Right atrium auricular region (tissue), 2 donors: ENCODE measurements around the gene NCAPG2. TPM values are rescaled to one million over a fixed set of nuclear protein-coding genes. Genes with fewer than 3 reads are reported as not detected.
A peak's percentile ranks its signal among the peaks of the same experiment; 100 is the strongest.
"Not testable (repeated sequence)": the region's sequence is repeated elsewhere in the genome, so short reads cannot be mapped to it uniquely, and the experiment has no call there.

Experiments used
- DNase-seq: peaks from one replicate; pipeline ENCODE4 v3.0.0-alpha.2; 2019; ENCODE audit warnings: low spot score
- H3K27ac ChIP-seq, 2 donors: fragments of 200-600 bp; sonication (generic); 1 replicate in 1 of 2; 2 replicates in 1 of 2; pipeline ENCODE4 v1.5.1; 2016 to 2019
- H3K27me3 ChIP-seq, 2 donors: fragments of 200-600 bp; sonication (generic); one replicate each; pipeline versions ENCODE4 v1.5.1 to v1.6.0; 2017 to 2019
- H3K36me3 ChIP-seq: fragments of 200-600 bp; sonication (generic); one replicate; pipeline ENCODE4 v1.5.1; 2016
- H3K4me1 ChIP-seq, 2 donors: fragments of 200-600 bp; sonication (generic); one replicate each; pipeline versions ENCODE4 v1.5.1 to v1.6.0; 2017 to 2019
- H3K4me3 ChIP-seq, 2 donors: fragments of 200-600 bp; sonication (generic); 1 replicate in 1 of 2; 2 replicates in 1 of 2; pipeline ENCODE4 v1.5.1; 2017 to 2019; ENCODE audit warnings: mild to moderate bottlenecking in 1 of 2, moderate library complexity in 1 of 2
- H3K9me3 ChIP-seq, 2 donors: fragments of 200-600 bp; sonication (generic); one replicate each; pipeline ENCODE4 v1.5.1; 2019
- CTCF ChIP-seq, 2 donors: fragments of 200-600 bp; sonication (generic); IDR thresholded peaks; one replicate each; pipeline ENCODE4 v1.5.1; 2019; ENCODE audit warnings: antibody characterized with exemption in 2 of 2
- total RNA-seq, 2 donors: library from RNA; depleted of rRNA; stranded (reverse); fragments of >200 nt; gene quantifications; one replicate each; pipeline ENCODE4 v1.1.0, GENCODE V29; 2016

NCAPG2 gene
- total RNA-seq, 2 donors from 2014 or later, result 2.8 to 3.1 TPM

GRCh38 chr7:158706710-158707590, 2.3 kb upstream of the NCAPG2 start:
- Histone ChIP-seq H3K4me1 (peaks cover 0 to 18% of the 10 kb centered on the region in 2 donors), H3K27ac (no peak overlapping the region), H3K4me3 (no peak overlapping the region), H3K36me3 (no peaks in the 10 kb centered on the region), H3K27me3 (no peaks in the 10 kb centered on the region), H3K9me3 (no peaks in the 10 kb centered on the region)
- no peak for TF ChIP-seq CTCF (IDR thresholded peaks at IDR 0.05)
- no peak for DNase-seq

DNA sequence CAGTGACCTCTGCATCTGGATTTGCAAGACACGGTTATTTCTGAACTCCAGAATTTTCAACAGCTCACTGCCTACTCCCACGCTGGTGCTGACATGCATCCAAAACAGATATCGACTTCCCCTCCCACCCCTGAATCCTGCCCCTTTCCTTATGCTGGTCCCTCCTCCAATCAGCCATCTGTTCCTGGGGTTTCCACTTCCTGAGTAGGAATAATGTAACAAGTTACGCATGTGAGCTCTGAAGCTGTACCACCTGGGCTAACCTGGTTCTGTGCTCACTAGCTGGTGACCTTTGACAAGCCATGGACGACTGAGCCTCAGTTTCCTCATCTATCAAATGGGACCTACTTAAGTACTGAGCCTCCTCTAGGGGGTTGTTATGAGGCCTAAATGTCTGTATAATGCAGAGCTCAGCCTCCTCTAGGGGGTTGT, 1.7 kb upstream of the NCAPG2 start:
- Histone ChIP-seq H3K36me3 (no peaks in the 10 kb centered on the region), H3K4me3 (no peak overlapping the region)
- no peak for TF ChIP-seq CTCF (IDR thresholded peaks at IDR 0.05)

GRCh38 chr7:158705234-158705850, 738 bp upstream of the NCAPG2 start:
- Histone ChIP-seq H3K9me3 (no peaks in the 10 kb centered on the region), H3K4me3 (peak overlapping the region; percentile 59 to 84), H3K27ac (peak overlapping the region; percentile 75 to 87), H3K36me3 (no peaks in the 10 kb centered on the region), H3K27me3 (no peaks in the 10 kb centered on the region), H3K4me1 (peaks cover 0 to 18% of the 10 kb centered on the region in 2 donors)
- DNase-seq, result no peak
- TF ChIP-seq CTCF (IDR thresholded peaks at IDR 0.05), result no peak

More for the DNA sequence above, 1.7 kb upstream of the NCAPG2 start:
- Histone ChIP-seq H3K27ac (no peak overlapping the region), H3K9me3 (no peaks in the 10 kb centered on the region), H3K27me3 (no peaks in the 10 kb centered on the region), H3K4me1 (peaks cover 0 to 18% of the 10 kb centered on the region in 2 donors)
- DNase-seq, result no peak

- not testable (repeated sequence) for H3K36me3 ChIP-seq, H3K9me3 ChIP-seq, H3K27me3 ChIP-seq, DNase-seq
- H3K27ac ChIP-seq, result peak overlapping the region in 1 of 2 donors; percentile 87
- H3K4me1 ChIP-seq, result peaks cover 0 to 18% of the 10 kb centered on the region in 2 donors
- peak overlapping the region; percentile 59 to 84 for H3K4me3 ChIP-seq
Observed at GRCh38 chr7:158703679-158704523, 703 bp downstream of the NCAPG2 start.

DNA sequence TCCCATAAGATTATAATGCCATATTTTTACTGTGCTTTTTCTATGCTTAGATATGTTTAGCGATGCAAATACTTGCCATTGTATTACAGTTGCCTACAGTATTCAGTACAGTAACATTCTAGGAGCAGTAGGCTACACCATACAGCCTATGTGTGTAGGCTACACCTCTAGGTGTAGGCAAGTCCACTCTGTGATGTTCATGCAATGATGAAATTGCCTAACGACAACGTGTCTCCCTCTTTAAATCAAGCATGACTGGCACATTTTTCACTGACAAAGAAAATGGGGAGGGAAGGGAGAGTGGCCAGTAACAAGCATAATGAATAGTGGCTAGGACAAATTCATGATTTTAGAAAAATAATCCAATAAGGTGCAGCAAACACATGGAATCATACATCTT, 1.7 kb downstream of the NCAPG2 start:
- no peak for TF ChIP-seq CTCF (IDR thresholded peaks at IDR 0.05)
- H3K36me3 ChIP-seq, result no peaks in the 10 kb centered on the region
- no peaks in the 10 kb centered on the region for H3K27me3 ChIP-seq
- H3K9me3 ChIP-seq, result no peaks in the 10 kb centered on the region
- H3K27ac ChIP-seq, result no peak overlapping the region
- peaks cover 0 to 18% of the 10 kb centered on the region in 2 donors for H3K4me1 ChIP-seq
- H3K4me3 ChIP-seq, result no peak overlapping the region
- no peak for DNase-seq
